B cell (primary cell): ENCODE data around the gene NKX1-2.

Source experiments
- EZH2 ChIP-seq: IDR thresholded peaks from 2 replicates; pipeline ENCODE4 v1.6.1; 2012; ENCODE audit warnings: borderline replicate concordance, low read depth, mild to moderate bottlenecking, moderate library complexity, low read length; ENCODE audit not compliant: insufficient read depth, poor library complexity, severe bottlenecking
- TF ChIP-seq, protein P1 (sequence below): fragments of 200-600 bp; IDR thresholded peaks from one replicate; pipeline ENCODE4 v1.8.0; 2022; ENCODE audit warnings: antibody characterized with exemption, mild to moderate bottlenecking

DNA sequence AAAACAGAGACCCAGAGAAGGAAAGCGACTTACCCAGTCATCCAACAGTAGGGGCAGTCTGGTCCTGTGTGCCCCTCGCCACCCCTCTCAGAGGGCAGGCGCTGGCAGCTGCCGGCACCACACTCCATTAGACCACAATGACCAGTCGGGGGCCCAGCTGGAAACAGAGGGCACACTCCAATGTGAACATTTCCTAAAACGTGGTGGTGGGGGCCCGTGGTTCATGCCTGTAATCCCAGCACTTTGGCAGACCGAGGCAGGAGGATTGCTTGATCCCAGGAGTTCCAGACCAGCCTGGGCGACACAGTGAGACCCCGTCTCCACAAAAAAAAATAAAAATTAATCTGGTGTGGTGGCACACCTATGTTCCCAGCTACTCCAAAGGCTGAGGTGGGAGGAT is 30.2 kb downstream of the NKX1-2 start:
- TF ChIP-seq EZH2 = no peak
- TF ChIP-seq, protein P1, sequence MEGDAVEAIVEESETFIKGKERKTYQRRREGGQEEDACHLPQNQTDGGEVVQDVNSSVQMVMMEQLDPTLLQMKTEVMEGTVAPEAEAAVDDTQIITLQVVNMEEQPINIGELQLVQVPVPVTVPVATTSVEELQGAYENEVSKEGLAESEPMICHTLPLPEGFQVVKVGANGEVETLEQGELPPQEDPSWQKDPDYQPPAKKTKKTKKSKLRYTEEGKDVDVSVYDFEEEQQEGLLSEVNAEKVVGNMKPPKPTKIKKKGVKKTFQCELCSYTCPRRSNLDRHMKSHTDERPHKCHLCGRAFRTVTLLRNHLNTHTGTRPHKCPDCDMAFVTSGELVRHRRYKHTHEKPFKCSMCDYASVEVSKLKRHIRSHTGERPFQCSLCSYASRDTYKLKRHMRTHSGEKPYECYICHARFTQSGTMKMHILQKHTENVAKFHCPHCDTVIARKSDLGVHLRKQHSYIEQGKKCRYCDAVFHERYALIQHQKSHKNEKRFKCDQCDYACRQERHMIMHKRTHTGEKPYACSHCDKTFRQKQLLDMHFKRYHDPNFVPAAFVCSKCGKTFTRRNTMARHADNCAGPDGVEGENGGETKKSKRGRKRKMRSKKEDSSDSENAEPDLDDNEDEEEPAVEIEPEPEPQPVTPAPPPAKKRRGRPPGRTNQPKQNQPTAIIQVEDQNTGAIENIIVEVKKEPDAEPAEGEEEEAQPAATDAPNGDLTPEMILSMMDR = no peak
